ENCODE data around the gene KCNK5. TPM values are rescaled to one million over a fixed set of nuclear protein-coding genes. Genes with fewer than 3 reads are reported as not detected.

The KCNK5 gene
- 1 to 10 TPM; 7.8 to 8.5 TPM for total RNA-seq

GRCh38 chr6:39228992-39229767 is at the start of gene KCNK5:
KCNK5 (minus strand) TSS chr6:39229475; CDS start chr6:39229111, 364 bp downstream.
- Mint-ChIP-seq H3K27ac (peak within 1 kb of the TSS; percentile 96), H3K27me3 (peaks cover 3% of the 10 kb centered on the region), H3K4me3 (peak within 1 kb of the TSS; percentile 85), H3K4me1 (peaks cover 41% of the 10 kb centered on the region), H3K9me3 (no peaks in the 10 kb centered on the region), H3K36me3 (peaks cover 5% of the 10 kb centered on the region)
- DNase-seq, result peak; percentile 92
- POLR2A ChIA-PET, result interaction anchor here (0.6 to 2.2 kb wide), 4 partner anchors 10 to 160 kb away, joined by 3 to 5 read pairs (median 4); no protein-coding TSS in a partner anchor
- ATAC-seq (ENCODE audit: low read depth), result peak; percentile 92

- H3K9me3 Mint-ChIP-seq, result no peaks in the 10 kb centered on the region
- ATAC-seq (ENCODE audit: low read depth) (no peak), DNase-seq (no peak)
- no peaks in the 10 kb centered on the region for H3K36me3 Mint-ChIP-seq
- no peak overlapping the region for H3K4me3 Mint-ChIP-seq
- no peaks in the 10 kb centered on the region for H3K4me1 Mint-ChIP-seq
- POLR2A ChIA-PET, result no interaction called here
- H3K27ac Mint-ChIP-seq, result no peak overlapping the region
- peaks cover 11% of the 10 kb centered on the region for H3K27me3 Mint-ChIP-seq
These were observed 47.2 kb upstream of the KCNK5 start for GRCh38 chr6:39276379-39276995.

- ATAC-seq (ENCODE audit: low read depth) (no peak), DNase-seq (no peak)
- Mint-ChIP-seq H3K9me3 (no peaks in the 10 kb centered on the region), H3K4me1 (no peaks in the 10 kb centered on the region), H3K4me3 (no peak overlapping the region), H3K27ac (no peak overlapping the region), H3K36me3 (no peaks in the 10 kb centered on the region), H3K27me3 (peaks cover 12% of the 10 kb centered on the region)
- POLR2A ChIA-PET, result no interaction called here
These were observed 45.6 kb upstream of the KCNK5 start for GRCh38 chr6:39274903-39275302.

GRCh38 chr6:39274471-39274870 is 45.2 kb upstream of the KCNK5 start:
- DNase-seq (no peak), ATAC-seq (ENCODE audit: low read depth) (no peak)
- H3K36me3 Mint-ChIP-seq, result no peaks in the 10 kb centered on the region
- no peak overlapping the region for H3K27ac Mint-ChIP-seq
- H3K9me3 Mint-ChIP-seq, result no peaks in the 10 kb centered on the region
- H3K27me3 Mint-ChIP-seq, result peaks cover 12% of the 10 kb centered on the region
- no peak overlapping the region for H3K4me3 Mint-ChIP-seq
- POLR2A ChIA-PET, result interaction anchor here (0.6 kb wide), 1 partner anchor 1593 kb away, joined by 3 read pairs; no protein-coding TSS in a partner anchor
- H3K4me1 Mint-ChIP-seq, result no peaks in the 10 kb centered on the region

GRCh38 chr6:39273406-39273821 is 44.1 kb upstream of the KCNK5 start:
- POLR2A ChIA-PET, result no interaction called here
- Mint-ChIP-seq H3K27me3 (peaks cover 12% of the 10 kb centered on the region), H3K4me3 (no peak overlapping the region), H3K9me3 (no peaks in the 10 kb centered on the region), H3K27ac (no peak overlapping the region), H3K4me1 (no peaks in the 10 kb centered on the region), H3K36me3 (no peaks in the 10 kb centered on the region)
- ATAC-seq (ENCODE audit: low read depth), result no peak
- no peak for DNase-seq

GRCh38 chr6:39269961-39270360 is 40.7 kb upstream of the KCNK5 start:
- POLR2A ChIA-PET, result no interaction called here
- H3K9me3 Mint-ChIP-seq, result no peaks in the 10 kb centered on the region
- H3K27me3 Mint-ChIP-seq, result peaks cover 2% of the 10 kb centered on the region
- ATAC-seq (ENCODE audit: low read depth), result no peak
- H3K27ac Mint-ChIP-seq, result no peak overlapping the region
- H3K4me3 Mint-ChIP-seq, result no peak overlapping the region
- H3K4me1 Mint-ChIP-seq, result peaks cover 3% of the 10 kb centered on the region
- DNase-seq, result no peak
- no peaks in the 10 kb centered on the region for H3K36me3 Mint-ChIP-seq

- POLR2A ChIA-PET, result no interaction called here
- ATAC-seq (ENCODE audit: low read depth), result no peak
- Mint-ChIP-seq H3K36me3 (no peaks in the 10 kb centered on the region), H3K27me3 (peaks cover 2% of the 10 kb centered on the region), H3K9me3 (no peaks in the 10 kb centered on the region), H3K4me1 (peaks cover 5% of the 10 kb centered on the region), H3K27ac (no peak overlapping the region), H3K4me3 (no peak overlapping the region)
- DNase-seq, result no peak
These were observed 39.4 kb upstream of the KCNK5 start for GRCh38 chr6:39268721-39269120.

- Mint-ChIP-seq H3K4me3 (no peak overlapping the region), H3K4me1 (peaks cover 7% of the 10 kb centered on the region), H3K27me3 (peaks cover 2% of the 10 kb centered on the region), H3K9me3 (no peaks in the 10 kb centered on the region), H3K36me3 (no peaks in the 10 kb centered on the region), H3K27ac (no peak overlapping the region)
- no peak for ATAC-seq (ENCODE audit: low read depth)
- POLR2A ChIA-PET, result no interaction called here
- no peak for DNase-seq
These were observed 38.9 kb upstream of the KCNK5 start for GRCh38 chr6:39268171-39268570.

GRCh38 chr6:39266782-39267355 is 37.6 kb upstream of the KCNK5 start:
- DNase-seq (no peak), ATAC-seq (ENCODE audit: low read depth) (no peak)
- Mint-ChIP-seq H3K27me3 (peaks cover 4% of the 10 kb centered on the region), H3K9me3 (no peaks in the 10 kb centered on the region), H3K27ac (no peak overlapping the region), H3K36me3 (no peaks in the 10 kb centered on the region), H3K4me3 (no peak overlapping the region), H3K4me1 (peaks cover 7% of the 10 kb centered on the region)
- POLR2A ChIA-PET, result no interaction called here

- Mint-ChIP-seq H3K27me3 (peaks cover 4% of the 10 kb centered on the region), H3K9me3 (no peaks in the 10 kb centered on the region), H3K4me1 (peaks cover 7% of the 10 kb centered on the region), H3K36me3 (no peaks in the 10 kb centered on the region), H3K4me3 (no peak overlapping the region), H3K27ac (no peak overlapping the region)
- POLR2A ChIA-PET, result no interaction called here
- ATAC-seq (ENCODE audit: low read depth) (no peak), DNase-seq (no peak)
These were observed 37.1 kb upstream of the KCNK5 start for GRCh38 chr6:39266375-39266774.

- ATAC-seq (ENCODE audit: low read depth), result peak; percentile 36
- POLR2A ChIA-PET, result no interaction called here
- Mint-ChIP-seq H3K4me1 (peaks cover 7% of the 10 kb centered on the region), H3K4me3 (no peak overlapping the region), H3K27ac (no peak overlapping the region), H3K27me3 (peaks cover 8% of the 10 kb centered on the region), H3K36me3 (no peaks in the 10 kb centered on the region), H3K9me3 (no peaks in the 10 kb centered on the region)
- no peak for DNase-seq
These were observed 34.2 kb upstream of the KCNK5 start for GRCh38 chr6:39263303-39264037.

GRCh38 chr6:39261751-39262150 is 32.5 kb upstream of the KCNK5 start:
- Mint-ChIP-seq H3K9me3 (no peaks in the 10 kb centered on the region), H3K4me3 (no peak overlapping the region), H3K36me3 (no peaks in the 10 kb centered on the region), H3K27me3 (peaks cover 8% of the 10 kb centered on the region), H3K27ac (no peak overlapping the region), H3K4me1 (peaks cover 4% of the 10 kb centered on the region)
- no peak for ATAC-seq (ENCODE audit: low read depth)
- POLR2A ChIA-PET, result no interaction called here
- no peak for DNase-seq

GRCh38 chr6:39260953-39261352 is 31.7 kb upstream of the KCNK5 start:
- Mint-ChIP-seq H3K4me3 (no peak overlapping the region), H3K36me3 (no peaks in the 10 kb centered on the region), H3K9me3 (no peaks in the 10 kb centered on the region), H3K27ac (no peak overlapping the region), H3K27me3 (peaks cover 8% of the 10 kb centered on the region), H3K4me1 (peaks cover 8% of the 10 kb centered on the region)
- POLR2A ChIA-PET, result no interaction called here
- ATAC-seq (ENCODE audit: low read depth), result no peak
- DNase-seq, result no peak

Measured in activated naive CD8-positive, alpha-beta T cell treated with anti-CD3 and anti-CD28 coated beads, Interleukin-2, amount 10 ng/mL, durations not matched to agents 7 days and 5 days (primary cell).